NCI-H82 treated with DMSO at 0.1 percent for 48 hours (cell line): Measurements from ENCODE around the gene TNS4.
"Not testable (repeated sequence)": the region's sequence is repeated elsewhere in the genome, so short reads cannot be mapped to it uniquely, and the experiment has no call there.

Experiments used
- DNase-seq: peaks from one replicate; lab custom pipeline; 2025; ENCODE audit not compliant: unreplicated experiment; lab: John Stamatoyannopoulos, UW

TNS4 gene

DNA sequence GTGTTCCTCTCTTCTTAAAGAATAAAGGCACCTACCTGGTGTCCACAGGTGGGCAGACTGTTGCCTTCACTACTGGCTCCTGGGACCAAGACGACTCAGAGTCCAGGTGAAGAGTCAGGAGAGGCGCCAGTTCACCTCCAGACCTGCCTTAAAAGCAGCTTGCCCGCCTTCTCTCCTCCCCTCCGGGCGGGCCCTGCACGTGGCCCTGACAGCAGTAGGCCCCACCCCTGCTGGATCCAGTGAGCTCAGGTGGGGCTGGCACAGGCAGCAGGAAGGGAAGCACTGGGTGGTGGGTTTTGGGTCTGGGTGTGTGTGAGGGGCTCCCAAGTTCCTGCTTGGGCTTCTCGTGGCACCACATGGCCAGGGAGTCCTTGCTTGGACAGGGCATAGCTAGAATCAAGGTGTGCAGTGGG is at the start of gene TNS4:
TNS4 (minus strand) TSS at position 125 of the 413 bp plus-strand sequence. CDS start 5,198 bp downstream, outside the sequence.
- DNase-seq: no peak

DNA sequence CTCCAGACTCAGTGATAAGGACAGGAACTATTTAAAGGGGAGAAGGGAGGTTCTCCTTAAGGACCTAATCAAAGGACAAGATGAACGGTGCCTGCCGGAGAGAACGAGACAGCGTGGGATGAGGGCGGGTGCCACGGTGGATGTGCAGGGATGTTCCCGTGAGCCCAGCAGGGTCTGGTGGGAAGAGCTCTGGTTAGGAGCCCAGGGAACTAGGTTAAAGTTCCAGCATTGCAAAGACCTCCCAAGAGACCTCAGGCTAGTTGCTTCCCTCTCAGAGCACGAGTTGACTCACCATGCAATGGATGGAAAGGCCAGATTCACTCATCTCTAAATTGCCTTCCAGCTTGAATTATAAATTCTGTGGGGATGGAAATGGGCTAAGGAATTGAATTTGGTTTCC is 49.2 kb upstream of the TNS4 start:
- DNase-seq: no peak

- no peak for DNase-seq
Observed at GRCh38 chr17:40548982-40549685, 47.7 kb upstream of the TNS4 start.

DNA sequence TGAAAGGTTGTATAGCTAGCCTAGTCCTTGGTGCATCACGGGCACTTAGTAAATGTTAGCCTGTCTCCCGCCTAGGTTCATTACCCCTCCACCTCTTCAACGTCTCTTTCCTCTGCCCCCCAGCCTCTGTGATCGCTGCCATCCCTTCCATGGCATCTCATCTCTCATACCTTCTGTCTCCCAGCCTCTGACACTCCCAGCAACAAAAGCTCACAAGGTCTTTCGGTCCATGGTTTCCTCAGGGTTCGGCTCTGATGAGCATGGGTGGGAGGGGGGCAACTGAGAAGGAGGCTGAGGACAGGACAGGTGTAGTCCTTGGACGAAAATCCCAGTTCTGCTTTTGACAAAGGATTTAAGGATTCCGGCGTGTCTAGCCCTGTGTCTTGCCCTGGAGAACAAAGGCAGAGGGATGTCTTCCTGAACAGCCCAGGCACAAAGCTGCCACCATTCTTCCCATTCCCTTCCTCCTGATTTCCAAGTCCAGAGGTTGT is 47.1 kb upstream of the TNS4 start:
- no peak for DNase-seq

GRCh38 chr17:40547785-40548478 is 46.5 kb upstream of the TNS4 start:
- no peak for DNase-seq

- DNase-seq: no peak
Observed at GRCh38 chr17:40547079-40547784, 45.8 kb upstream of the TNS4 start.

GRCh38 chr17:40546497-40546896 is 45.1 kb upstream of the TNS4 start:
- not testable (repeated sequence) for DNase-seq

DNA sequence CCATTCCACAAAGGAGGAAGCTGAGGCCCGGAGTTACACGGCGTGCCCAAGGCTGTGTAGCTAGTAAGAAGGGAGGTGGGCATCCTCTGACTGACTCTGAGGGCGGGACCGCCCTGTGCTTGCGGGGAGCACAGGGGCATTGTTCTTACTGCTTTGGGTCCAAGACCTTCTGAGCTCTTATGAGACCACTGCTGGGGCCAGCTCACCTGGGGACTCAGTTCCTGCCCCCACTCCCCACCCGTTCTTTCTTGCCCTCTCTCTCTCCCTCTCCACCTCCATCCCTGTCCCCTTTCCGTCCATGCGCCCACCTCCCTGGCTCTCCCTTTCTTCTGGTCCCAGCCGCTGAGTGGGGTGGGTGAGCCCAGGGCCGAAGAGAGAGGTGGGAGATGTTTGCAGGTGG is 44.2 kb upstream of the TNS4 start:
- DNase-seq: no peak

DNA sequence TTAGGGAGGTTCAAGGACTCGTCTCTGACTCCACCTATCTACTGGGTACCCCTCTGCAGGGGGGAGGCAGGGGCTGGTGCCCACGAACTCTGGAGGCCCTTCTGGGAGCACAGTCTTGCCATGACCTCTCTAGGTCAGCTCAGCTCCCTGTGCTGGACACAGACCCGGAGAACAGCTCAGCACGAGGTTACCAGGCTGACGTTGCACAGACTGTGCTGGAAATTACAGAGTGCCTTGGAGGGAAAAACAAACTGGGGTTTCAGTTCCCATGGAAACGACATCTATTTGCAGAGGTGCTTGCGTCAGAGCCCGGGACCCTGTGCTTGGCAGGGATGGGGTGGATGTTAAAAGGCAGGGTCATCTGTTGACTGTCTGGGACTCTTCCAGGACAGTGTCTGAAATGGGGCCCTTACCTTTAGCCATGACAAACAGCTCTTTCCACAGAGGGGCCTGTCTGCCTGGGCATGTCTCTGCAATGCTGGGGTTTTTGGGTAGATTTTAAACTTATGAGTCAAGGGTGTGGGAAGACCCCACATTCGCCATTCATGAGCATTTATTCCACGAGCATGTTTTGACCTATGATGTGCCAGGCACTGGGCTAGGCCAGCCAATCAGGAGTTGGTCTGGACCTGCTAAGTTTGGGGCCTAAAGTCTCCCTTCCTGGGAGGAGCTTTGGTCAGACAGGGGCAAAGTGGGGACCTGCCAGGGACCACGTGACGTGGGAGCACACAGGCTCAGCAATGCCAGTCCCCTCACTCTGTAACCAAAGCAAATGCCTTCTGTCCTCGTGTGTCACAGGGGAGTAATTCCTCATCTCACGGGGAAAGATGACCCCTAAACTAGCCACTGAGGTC is 41.4 kb upstream of the TNS4 start:
- DNase-seq: no peak

DNA sequence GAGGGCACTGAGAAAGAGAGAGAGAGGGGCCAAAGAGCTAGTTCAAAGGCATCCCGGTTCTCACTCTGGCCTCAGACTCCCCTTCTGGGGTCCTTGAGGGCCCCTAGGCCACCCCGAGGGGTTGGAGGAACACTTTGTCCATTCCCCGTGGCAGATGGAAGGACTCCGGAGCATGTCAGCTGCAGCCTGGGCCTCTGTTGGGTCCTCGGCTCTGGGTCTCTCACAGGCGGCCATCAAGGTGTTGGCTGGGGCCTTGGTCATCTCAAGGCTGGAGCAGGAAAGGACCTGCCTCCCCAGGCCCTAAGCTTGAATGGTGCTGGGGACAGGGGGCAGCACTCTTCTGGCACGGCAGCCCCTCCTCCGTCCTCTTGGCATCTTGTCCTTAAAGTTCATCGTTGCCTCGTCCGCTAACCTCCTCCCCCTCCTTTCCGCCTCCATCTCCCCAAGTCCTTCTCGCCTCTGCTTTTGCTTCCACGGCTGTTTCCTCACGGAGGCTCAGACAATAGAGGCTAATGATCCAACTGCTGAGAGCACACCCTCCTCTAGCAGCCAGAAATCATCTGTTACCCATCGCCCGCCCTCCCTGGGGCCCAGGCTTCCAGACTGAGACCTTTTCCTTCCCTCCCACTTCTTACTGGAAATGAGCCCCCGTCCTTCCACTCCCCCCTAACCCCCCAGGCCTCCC is 40.6 kb upstream of the TNS4 start:
- DNase-seq: no peak

DNA sequence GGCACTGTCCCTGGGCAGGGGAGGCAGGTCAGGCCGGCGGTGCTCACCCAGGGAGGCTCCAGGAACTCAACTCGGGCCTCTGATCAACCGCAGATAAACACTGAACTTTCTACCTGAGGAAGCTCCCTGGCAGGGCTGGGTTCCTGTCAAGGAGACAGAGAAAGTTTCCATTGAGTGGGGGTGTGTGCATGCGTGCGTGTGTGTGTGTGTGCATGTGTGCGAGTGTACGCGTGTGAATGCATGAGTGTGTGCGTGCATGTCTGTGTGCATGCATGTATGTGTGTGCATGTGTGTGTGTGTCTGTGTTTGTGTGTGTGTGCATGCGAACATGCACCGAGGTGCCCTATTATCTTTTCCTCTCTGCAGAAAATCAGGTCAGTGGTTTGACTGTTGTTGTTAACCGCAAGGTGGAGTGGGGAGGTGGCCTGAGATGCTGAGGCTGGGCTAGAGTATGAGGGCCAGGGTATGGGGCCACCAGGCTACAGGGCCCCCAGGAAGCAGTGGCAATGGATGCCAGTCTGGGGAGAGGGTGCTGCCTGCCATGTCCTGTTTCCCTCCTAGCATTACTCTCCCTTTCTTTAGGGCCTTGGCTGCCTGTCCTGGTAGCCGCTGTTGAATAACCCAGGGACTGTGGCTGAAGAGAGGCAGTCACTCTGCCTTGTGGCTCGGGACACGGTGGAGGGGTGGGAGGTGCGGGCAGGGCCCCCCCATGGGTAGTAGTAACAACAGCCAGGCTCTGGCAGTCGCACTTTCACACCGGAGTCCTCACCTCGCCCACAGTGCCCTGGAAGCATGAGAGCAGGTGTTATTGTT is 39.8 kb upstream of the TNS4 start:
- no peak for DNase-seq

DNA sequence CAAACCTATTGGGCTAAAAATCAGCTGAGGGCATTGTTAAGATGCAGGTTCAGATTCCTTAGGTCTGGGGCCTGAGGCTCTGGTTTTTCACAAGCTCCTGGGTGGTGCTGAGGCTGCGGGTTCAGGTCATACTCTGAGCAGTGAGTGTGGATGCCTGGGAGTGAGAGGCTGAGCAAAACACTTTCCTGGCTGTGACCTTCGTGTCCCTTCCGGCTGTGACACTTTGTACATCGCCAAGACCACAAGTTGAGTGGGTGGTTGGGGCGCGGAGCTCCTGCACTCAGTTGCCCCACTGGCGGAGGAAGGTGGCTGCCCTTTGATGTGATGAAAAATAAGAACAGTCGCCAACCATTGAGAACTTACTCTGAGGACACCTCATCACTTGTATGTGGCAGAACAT is 39.0 kb upstream of the TNS4 start:
- no peak for DNase-seq

DNA sequence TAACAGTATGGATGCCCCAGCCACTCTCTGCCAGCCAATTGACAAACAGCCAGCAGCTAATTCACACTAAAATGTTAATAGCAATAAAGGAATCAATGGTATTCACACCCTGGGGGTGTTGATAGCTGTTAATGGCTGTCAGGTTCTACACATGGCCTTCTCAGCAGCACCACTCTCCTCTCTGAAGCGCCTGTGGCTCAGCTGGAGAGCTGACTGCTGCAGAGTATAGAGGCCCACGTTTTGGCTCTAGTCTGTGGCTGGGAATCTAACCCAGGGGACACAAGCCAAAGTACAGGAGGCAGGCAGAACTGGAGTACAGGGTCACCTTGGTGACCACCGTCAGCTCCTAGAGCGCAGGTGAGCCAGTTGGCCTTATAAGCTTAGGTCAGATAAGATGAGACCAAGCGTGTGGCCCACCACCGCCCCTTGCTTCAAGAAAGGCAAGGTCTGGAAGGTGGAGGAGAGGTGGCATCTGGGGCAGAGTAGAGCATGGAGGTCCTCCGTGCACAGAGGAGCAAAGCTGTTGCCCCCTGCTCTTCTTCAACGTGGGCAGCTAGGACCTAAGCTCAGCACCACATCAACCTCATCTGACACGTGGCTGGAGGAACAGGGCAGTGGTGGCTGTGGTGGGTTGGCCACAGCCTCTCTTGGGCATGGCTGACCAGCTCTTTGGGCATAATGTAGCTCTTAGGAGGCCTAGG is 38.4 kb upstream of the TNS4 start:
- no peak for DNase-seq

- no peak for DNase-seq
Observed at GRCh38 chr17:40538936-40539705, 37.7 kb upstream of the TNS4 start.

GRCh38 chr17:40538019-40538935 is 36.9 kb upstream of the TNS4 start:
- no peak for DNase-seq

DNA sequence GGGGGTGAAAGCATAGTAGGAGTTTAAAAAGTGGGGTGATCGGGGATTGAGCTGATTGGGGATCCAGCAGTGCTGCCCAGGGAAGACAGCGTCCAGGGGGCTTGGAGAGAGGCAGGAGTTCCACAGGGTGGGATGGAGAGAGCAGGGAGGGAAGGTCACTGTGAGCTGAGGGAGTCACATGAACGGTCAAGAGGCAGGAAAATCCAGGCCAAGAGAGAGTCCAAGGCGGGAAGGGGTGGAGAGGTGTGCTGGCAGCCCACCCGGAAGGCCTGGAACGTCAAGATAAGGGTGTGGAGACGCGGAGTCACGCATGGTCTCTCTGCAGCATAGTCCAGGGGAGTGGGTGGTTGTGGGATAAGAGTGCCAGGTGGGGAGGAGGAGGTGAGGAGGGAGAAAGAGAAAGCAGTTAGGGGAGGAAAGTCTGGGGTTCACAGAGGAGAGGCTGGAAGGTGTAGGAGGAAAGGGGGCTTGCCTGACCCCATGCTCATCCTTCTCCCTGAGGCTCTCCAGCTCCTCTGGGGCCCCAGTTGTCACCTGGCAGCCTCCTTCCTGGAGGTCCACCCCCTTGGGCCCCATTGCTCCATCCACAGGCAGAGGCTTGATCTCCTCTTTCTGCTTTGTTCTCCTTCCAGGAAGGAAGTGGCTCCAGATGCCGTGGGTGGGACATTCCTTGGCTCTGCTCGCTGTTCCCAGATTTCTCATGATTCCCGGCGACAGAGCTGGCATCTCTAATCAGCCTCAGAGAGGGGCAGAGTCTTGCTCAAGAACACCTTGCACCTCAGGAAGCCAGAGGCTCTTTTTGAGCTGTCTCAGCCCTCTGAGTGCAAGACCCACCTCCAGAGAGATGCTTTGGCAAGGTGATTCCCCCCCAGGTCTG is 35.1 kb upstream of the TNS4 start:
- no peak for DNase-seq
